Dermis blood vessel endothelial cell (primary cell): ENCODE results near the gene ZFYVE28. TPM values are rescaled to one million over a fixed set of nuclear protein-coding genes. Genes with fewer than 3 reads are reported as not detected.

ENCODE experiments used
- DNase-seq: peaks from one replicate; pipeline ENCODE4 v3.0.0; 2010
- total RNA-seq: library from RNA; depleted of rRNA; stranded (reverse); fragments of >200 nt; gene quantifications from 2 replicates; pipeline ENCODE4 v1.2.3, GENCODE V29; 2014

Gene ZFYVE28
- total RNA-seq, 1 donor from 2014 or later, result 7.5 TPM

DNA sequence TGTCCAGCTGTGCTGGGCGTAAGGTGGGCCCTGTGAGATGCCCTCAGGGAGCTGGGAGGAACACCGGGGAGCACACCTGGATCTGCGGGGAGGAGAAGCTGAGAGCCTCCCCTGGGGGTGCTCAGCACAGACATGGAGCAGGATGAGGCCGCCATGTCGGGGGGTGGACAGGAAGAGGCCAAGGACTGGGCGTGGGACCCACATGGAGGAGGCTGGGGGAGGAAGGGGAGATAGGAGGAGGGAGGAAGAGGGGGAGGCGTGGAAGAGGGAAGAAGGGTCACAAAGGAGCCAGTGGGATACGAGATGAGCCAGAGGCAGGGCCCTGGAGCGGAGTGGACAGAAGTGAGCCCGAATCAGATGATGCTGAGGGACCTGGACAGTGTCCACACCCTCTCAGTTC, 66.3 kb downstream of the ZFYVE28 start:
- DNase-seq, result no peak

DNA sequence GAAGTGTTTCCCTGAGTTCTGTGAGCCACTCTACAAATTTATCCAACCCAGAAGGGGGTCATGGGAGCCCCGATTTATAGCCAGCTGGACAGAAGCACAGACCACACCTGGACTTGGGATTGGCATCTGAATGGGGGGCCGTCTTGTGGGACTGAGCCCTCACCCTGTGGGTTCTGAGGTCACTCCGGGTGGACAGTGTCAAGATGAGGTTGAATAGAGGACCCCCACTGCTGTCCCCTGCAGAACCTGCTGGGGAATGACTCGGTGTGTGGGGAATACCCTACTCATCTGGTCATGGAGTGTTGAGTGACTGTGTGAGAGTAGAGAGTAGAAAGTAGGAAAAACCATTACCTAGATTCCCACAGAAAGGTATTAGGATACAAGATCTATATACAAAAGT, 67.5 kb downstream of the ZFYVE28 start:
- DNase-seq, result no peak

DNA sequence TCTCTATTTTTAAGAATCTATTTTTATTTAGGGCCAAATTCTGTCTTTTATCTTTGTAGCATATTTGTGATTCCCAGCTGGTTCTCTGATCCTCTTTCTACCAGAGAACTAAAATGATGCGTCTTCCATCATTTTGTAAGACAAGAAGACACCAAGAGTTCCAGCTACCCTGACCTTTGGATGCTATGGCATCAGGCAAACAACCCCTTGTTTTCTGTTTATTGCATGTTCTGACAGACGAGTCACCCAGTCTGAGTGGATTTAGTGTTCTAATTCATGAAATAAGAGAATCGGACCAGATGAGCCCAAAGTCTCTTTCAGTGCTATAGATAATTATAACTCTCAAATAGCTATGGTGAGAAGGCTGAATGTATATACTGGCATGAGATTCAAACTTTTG, 69.7 kb downstream of the ZFYVE28 start:
- no peak for DNase-seq

- no peak for DNase-seq
Observed at GRCh38 chr4:2347190-2347589, 71.3 kb downstream of the ZFYVE28 start.

DNA sequence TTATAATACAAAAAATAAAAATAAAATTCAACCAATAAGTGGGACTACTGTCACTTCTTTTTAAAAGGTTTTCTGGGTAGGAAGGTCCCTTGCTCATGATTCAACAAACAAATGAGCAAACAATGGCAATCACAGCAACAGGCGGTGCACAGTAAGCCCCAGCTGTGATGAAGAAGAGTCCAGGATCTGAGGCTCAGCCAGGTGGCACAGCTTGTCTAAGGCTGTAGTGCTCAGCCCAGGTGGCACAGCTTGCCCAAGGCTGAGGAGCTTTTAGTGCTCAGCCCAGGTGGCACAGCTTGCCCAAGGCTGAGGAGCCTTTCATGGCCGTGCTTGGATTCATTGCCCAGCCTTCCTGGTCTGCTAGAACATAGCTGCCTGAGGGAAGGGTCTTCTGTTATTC, 75.0 kb downstream of the ZFYVE28 start:
- no peak for DNase-seq

DNA sequence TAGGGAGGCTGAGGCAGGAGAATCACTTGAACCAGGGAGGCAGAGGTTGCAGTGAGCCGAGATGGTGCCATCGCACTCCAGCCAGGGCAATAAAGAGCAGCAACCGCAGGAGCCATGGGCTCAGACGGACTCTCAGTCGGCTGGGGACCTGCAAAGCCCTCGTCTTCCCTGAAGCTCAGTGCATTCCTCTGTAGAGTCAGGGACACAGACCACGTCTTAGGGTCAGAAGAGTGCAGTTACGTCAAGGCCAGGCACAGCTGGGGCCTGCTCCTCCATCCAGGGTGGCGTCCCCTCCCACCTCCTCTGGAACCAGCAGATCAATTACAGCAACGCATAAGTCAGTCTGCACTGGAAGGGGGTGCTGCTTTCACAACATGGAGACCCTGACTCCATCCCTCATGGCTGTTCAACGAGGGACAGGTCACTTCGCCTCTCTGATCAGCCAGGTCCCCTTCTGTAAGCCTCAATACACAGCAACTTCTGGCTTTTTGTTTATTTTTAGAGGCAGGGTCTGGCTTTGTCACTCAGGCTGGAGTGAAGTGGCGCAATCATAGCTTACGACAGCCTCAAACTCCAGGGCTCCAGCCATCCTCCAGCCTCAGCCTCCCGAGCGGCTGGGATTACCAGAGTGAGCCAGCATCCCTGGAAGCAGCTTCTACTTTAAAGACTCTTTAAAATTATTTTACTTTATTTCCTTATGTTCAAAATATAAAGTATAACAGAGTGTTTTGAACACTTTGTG, 76.4 kb downstream of the ZFYVE28 start:
- no peak for DNase-seq

- no peak for DNase-seq
Observed at GRCh38 chr4:2341261-2341841, 77.1 kb downstream of the ZFYVE28 start.

DNA sequence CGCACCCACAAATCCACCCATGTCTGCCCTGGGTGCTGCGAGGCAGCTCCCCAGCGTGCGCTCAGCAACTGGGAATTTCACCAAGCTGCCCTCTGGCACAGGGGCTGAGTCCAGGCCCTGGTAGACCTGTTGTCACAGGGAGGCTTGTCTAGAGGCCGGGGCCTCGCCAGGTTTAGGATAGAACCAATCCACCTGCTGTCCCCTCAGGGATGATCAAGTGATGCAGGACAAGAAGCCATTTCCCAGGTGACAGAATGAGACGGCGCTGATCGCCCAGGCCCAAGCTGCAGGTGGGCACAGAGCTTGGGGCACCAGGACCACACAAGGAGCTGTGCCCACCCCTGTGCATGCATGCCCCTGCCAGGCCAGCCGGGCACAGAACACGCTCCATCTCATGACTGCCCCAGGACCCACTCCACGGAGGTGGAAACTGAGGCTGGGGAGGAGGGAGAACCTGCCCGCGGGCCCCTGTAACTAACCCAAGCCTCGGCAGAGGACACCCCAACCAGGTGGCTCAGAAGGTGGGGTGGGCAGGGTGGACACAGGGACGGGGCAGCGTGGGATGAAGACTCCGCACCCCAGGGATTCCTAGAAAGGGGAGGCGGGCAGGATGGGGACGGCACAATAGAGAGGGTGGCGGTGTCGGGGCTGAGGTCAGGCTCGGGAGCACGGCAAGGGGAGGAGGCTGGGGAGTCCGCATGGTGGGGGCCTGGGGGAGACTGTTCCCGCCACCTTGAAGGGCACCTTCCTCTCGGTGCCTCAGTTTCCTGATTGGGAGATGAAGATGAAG, 78.0 kb downstream of the ZFYVE28 start:
- no peak for DNase-seq

DNA sequence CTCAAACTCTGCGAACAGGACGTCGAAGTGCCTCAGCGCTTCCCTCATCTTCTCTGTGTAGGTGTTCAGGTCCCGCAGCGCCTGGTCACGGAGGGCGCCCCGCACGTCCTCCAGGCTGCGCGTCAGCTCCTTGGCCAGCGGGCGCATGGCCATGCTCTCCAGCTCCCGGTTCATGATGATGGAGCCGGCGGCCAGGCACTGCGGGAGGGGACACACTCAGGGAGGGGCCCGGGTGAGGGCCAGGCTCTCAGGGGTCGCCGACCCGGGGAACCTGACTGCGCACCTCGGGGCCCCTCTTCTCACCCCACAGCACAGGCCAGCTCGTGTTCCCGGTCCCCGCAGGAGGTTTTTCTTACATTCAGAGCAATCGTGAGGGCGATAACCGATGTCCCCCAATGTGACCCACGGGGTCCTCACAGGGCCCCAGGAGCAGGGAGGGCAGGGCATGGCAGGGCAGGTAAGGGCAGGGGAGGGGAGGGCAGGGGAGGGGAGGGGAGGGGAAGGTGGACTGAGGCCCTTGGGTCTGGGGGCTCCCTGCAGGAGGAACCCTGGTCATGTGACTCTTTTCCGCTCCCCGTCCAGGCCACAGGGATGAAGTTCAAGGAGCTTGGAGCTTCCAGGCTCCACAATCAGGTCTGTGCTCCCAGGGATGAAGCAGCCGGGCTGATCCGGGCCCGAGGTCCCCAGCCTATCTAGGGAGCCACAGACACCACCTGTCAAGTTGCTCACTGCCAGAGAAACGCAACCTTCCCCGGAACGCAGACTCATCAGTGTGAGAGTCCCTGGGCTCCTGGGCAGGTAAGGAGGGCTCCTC, 78.8 kb downstream of the ZFYVE28 start:
- no peak for DNase-seq

DNA sequence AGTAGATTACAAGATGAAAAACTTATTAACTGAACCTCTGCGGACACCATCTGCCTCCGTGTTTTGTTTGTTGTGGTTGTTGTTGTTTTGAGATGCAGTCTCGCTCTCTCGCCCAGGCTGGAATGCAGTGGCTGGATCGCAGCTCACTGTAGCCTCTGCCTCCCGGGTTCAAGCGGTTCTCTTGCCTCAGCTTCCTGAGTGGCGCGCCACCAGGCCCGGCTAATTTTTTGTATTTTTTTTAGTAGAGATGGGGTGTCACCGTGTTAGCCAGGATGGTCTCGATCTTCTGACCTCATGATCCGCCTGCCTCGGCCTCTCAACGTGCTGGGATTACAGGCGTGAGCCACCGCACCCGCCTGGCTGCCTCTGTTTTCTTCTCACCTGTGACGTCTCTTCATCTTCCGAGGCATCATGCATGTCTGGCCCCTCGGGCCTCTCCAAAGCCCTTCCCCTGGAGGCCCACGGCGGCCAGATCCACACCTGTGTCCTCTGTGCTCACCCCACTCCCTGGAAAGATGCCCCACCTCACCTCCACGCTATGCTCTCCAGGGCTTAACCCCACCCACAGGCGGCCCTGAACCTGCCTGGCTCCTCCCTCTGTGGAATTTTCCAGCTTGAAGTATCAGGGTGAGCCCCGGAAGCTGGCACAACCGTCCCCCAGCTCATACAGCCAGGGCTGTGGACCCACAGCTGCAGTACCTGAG, 79.5 kb downstream of the ZFYVE28 start:
- no peak for DNase-seq

DNA sequence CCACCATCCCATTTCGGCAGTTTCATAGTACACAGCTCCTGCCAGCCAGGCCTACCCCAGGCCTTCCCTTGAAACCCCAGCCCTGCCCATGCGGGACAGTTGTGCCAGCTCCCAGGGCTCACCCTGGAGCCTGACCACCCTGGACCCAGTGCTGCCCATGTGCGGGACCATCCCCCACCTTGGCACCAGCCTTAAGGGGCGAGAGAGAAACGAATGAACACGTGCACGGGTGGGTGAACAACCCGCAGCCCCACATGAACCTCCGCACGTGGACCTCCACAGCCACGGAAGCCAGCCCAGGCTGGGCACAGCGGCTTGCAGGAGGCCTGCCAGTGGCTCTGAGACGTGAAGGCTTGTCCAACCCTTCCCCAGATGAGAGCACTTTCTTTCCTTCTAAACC, 80.5 kb downstream of the ZFYVE28 start:
- no peak for DNase-seq

GRCh38 chr4:2337131-2337723, 81.2 kb downstream of the ZFYVE28 start:
- no peak for DNase-seq

DNA sequence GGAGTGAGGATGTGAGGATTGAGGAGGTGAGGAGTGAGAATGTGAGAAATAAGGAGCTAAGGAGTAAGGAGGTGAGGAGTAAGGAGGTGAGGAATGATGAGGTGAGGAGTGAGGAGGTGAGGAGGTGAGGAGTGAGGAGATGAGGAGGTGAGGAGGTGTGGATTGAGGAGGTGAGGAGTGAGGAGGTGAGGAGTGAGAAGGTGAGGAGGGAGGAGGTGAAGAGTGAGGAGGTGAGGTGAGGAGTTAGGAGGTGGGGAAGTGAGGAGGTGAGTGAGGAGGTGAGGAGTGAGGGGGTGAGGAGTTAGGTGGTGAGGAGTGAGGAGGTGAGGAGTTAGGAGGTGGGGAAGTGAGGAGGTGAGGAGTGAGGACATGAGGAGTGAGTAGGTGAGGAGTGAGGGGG, 81.8 kb downstream of the ZFYVE28 start:
- no peak for DNase-seq

GRCh38 chr4:2335729-2336101, 82.7 kb downstream of the ZFYVE28 start:
- DNase-seq, result no peak

DNA sequence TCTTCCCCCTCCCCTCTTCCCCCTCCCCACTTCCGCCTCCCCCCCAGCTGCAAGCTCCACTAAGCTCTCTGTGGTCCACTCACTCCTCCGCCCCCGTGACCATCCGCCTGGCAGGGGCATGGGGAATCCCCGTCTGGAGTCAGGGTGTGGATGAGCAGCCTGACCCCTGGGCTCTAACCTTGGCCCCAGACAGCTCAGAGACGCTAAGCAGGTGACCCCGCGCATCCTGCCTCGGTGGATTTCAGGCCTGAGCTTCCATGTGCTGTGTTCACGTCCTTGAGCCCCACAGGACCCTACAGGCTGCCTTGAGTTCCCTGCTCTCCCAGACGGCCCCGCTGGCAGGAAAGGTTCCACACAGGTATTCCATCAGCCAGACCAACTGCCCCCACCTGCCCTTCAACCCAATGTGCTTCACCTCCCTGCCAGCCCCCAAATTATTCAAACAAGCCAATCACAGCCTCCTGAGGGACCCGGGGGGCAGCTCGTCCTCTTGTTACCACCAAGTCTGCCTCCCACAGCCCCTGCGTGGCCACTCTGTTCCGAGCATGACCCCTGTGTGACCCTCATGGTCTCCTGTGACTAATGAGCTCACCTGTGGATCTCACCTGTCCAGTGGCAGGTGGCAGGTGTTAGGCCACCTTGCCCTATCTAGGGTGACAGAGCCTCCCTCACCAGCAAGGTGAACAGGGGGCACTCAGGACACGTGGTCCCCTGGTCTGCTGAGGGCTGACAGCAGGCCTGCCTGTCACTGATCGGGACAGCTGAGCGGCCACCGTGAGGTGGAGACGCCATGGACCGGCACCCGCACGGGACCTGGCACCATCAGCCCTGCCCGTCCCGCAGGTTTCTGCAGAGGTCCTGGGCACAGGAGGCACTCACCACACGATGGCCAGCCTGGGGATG, 83.4 kb downstream of the ZFYVE28 start:
- no peak for DNase-seq

DNA sequence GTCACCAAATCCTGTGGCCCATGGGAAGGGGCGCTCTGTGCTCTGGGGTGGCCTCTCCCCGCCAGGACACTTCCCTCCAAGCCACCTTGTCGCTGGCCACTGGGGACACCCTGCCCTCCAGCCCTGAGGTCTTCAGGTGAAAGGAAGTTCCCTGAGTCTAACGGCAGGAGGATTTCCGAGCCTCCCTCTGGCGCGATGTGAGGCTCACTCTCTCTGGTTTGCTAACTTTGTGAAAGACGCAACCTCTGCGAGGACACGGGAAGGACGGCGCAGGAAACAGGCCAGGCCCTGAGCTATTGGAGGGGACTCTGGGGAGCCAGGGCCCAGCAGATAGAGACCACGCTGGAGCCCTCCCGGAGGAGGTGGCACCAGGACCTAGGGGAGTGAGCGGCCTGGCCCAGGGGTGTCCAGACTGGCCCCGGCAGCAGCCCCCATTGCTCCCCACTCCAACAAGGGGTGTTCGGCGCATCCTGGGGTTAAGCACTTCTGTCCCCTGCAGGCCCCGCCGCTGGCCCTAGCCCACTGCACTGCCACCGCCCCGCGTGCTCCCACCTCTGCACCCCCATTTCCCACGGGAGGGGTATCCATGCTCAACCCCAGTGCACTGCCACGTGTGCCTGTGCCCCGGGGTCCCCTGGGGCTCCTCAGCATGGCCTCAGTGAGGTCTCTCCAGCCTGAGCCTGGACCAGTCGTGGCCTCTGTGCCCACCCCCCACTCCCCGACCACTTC, 84.4 kb downstream of the ZFYVE28 start:
- no peak for DNase-seq

GRCh38 chr4:2333356-2333841, 85.0 kb downstream of the ZFYVE28 start:
- DNase-seq, result no peak

GRCh38 chr4:2332976-2333319, 85.5 kb downstream of the ZFYVE28 start:
- no peak for DNase-seq

- DNase-seq, result no peak
Observed at GRCh38 chr4:2332201-2332975, 86.1 kb downstream of the ZFYVE28 start.
